Adrenal gland (tissue), 5 donors: ENCODE data around the gene EFEMP2.

ENCODE experiments used
- CTCF ChIP-seq, 6 experiments: fragments of 450-650 bp in 4 of 6; fragments of 200-600 bp in 2 of 6; sonication (generic) in 1 of 6; IDR thresholded peaks; 1 replicate in 5 of 6; 2 replicates in 1 of 6; pipeline versions ENCODE4 v1.5.1 to v1.8.0; 2016 to 2021; ENCODE audit warnings: antibody characterized with exemption in 6 of 6, mild to moderate bottlenecking in 2 of 6, moderate library complexity in 1 of 6
- POLR2A ChIP-seq, 2 donors: fragments of 450-650 bp; IDR thresholded peaks; one replicate each; pipeline ENCODE4 v1.6.1; 2017; ENCODE audit warnings: antibody characterized with exemption in 2 of 2, mild to moderate bottlenecking in 2 of 2, moderate library complexity in 1 of 2
- donor health status: DM: no; HTN: no; CAD: no.

- TF ChIP-seq CTCF (IDR thresholded peaks at IDR 0.05): no peak
- no peak for TF ChIP-seq POLR2A (IDR thresholded peaks at IDR 0.05)
Observed at GRCh38 chr11:65917077-65917433, 44.5 kb upstream of the EFEMP2 start.
